Gastrocnemius medialis (tissue), 4 donors: ENCODE measurements around the gene KCNIP4. TPM values are rescaled to one million over a fixed set of nuclear protein-coding genes. Genes with fewer than 3 reads are reported as not detected.

Experiments used
- ATAC-seq, 2 donors: fragments of 150-250 bp; one replicate each; pipeline ENCODE4 v1.9.1; 2016
- DNase-seq, 2 donors: peaks; one replicate each; pipeline ENCODE4 v3.0.0-alpha.2; 2019
- H3K27ac ChIP-seq, 4 donors: fragments of 200-600 bp; sonication (generic); 1 replicate in 1 of 4; 2 replicates in 3 of 4; pipeline ENCODE4 v1.5.1; 2016 to 2018; ENCODE audit warnings: mild to moderate bottlenecking in 2 of 4, moderate library complexity in 1 of 4
- H3K27me3 ChIP-seq, 3 donors: fragments of 200-600 bp; sonication (generic) in 2 of 3; 1 replicate in 1 of 3; 2 replicates in 2 of 3; pipeline versions ENCODE4 v1.5.1 to v1.6.0; 2016 to 2019; ENCODE audit warnings: mild to moderate bottlenecking in 1 of 3, moderate library complexity in 1 of 3
- H3K36me3 ChIP-seq, 2 donors: fragments of 200-600 bp; sonication (generic) in 1 of 2; one replicate each; pipeline ENCODE4 v1.5.1; 2017 to 2018
- H3K4me1 ChIP-seq, 2 donors: fragments of 200-600 bp; sonication (generic) in 1 of 2; one replicate each; pipeline ENCODE4 v1.5.1; 2016 to 2017; ENCODE audit warnings: mild to moderate bottlenecking in 2 of 2
- H3K4me3 ChIP-seq, 4 donors: fragments of 200-600 bp; sonication (generic) in 3 of 4; 1 replicate in 1 of 4; 2 replicates in 3 of 4; pipeline ENCODE4 v1.5.1; 2016 to 2019; ENCODE audit warnings: mild to moderate bottlenecking in 2 of 4
- H3K9me3 ChIP-seq, 3 donors: fragments of 200-600 bp; sonication (generic) in 2 of 3; 1 replicate in 1 of 3; 2 replicates in 2 of 3; pipeline ENCODE4 v1.5.1; 2016 to 2019
- CTCF ChIP-seq, 5 experiments: fragments of 450-650 bp in 3 of 5; fragments of 200-600 bp in 2 of 5; sonication (generic) in 2 of 5; IDR thresholded peaks in 4 of 5; conservative IDR thresholded peaks in 1 of 5; 1 replicate in 4 of 5; 2 replicates in 1 of 5; pipeline ENCODE4 v1.5.1; 2016 to 2019; ENCODE audit warnings: antibody characterized with exemption in 5 of 5, mild to moderate bottlenecking in 3 of 5, moderate library complexity in 3 of 5
- POLR2A ChIP-seq, 2 donors: fragments of 450-650 bp; IDR thresholded peaks; one replicate each; pipeline ENCODE4 v1.6.1; 2017; ENCODE audit warnings: antibody characterized with exemption in 2 of 2, mild to moderate bottlenecking in 2 of 2, moderate library complexity in 2 of 2
- in situ Hi-C, 4 donors: fragments of 200-750 bp; cut with MboI; loops; one replicate each; pipeline versions ENCODE4 v1.15.0 to v1.8.0; 2017; ENCODE audit warnings: low sequenced_read_pairs in 4 of 4
- intact Hi-C: fragments of 100-400 bp; cut with DNase I; formaldehyde crosslinking; loops from one replicate; pipeline ENCODE4 v1.15.1; 2023; ENCODE audit warnings: low total_unique reads
- total RNA-seq, 4 donors: library from RNA; depleted of rRNA; stranded (reverse); fragments of >200 nt; gene quantifications; one replicate each; pipeline versions ENCODE4 v1.1.0 to v1.2.3, GENCODE V29; 2016

Gene KCNIP4
- total RNA-seq, 4 donors from 2014 or later: not detected

GRCh38 chr4:21728304-21728703 lies 220.3 kb downstream of the KCNIP4 start:
- intact Hi-C loops (no loop called here), in situ Hi-C loops (no loop called here)
- Histone ChIP-seq H3K9me3 (no peaks in the 10 kb centered on the region), H3K36me3 (no peaks in the 10 kb centered on the region), H3K4me3 (no peak overlapping the region), H3K4me1 (no peaks in the 10 kb centered on the region), H3K27ac (no peak overlapping the region), H3K27me3 (no peaks in the 10 kb centered on the region)
- DNase-seq (no peak), ATAC-seq (no peak)
- TF ChIP-seq CTCF (IDR thresholded peaks at IDR 0.05 in 4 of 5, conservative IDR thresholded peaks at IDR 0.05 in 1 of 5) (no peak), POLR2A (IDR thresholded peaks at IDR 0.05) (no peak)

GRCh38 chr4:21726255-21726815 lies 222.2 kb downstream of the KCNIP4 start:
- no peak overlapping the region for H3K4me3 ChIP-seq
- no peaks in the 10 kb centered on the region for H3K27me3 ChIP-seq
- DNase-seq (no peak), ATAC-seq (no peak)
- no peaks in the 10 kb centered on the region for H3K9me3 ChIP-seq
- no peak overlapping the region for H3K27ac ChIP-seq
- H3K36me3 ChIP-seq: no peaks in the 10 kb centered on the region
- no peak for TF ChIP-seq CTCF (IDR thresholded peaks at IDR 0.05 in 4 of 5, conservative IDR thresholded peaks at IDR 0.05 in 1 of 5)
- TF ChIP-seq POLR2A (IDR thresholded peaks at IDR 0.05): no peak
- in situ Hi-C loops: no loop called here
- intact Hi-C loops: no loop called here
- H3K4me1 ChIP-seq: no peaks in the 10 kb centered on the region

GRCh38 chr4:21722157-21722839 lies 226.3 kb downstream of the KCNIP4 start:
- no peak for DNase-seq
- Histone ChIP-seq H3K4me1 (no peaks in the 10 kb centered on the region), H3K27me3 (no peaks in the 10 kb centered on the region), H3K4me3 (no peak overlapping the region), H3K36me3 (no peaks in the 10 kb centered on the region), H3K9me3 (no peaks in the 10 kb centered on the region), H3K27ac (no peak overlapping the region)
- no peak for ATAC-seq
- TF ChIP-seq POLR2A (IDR thresholded peaks at IDR 0.05) (no peak), CTCF (IDR thresholded peaks at IDR 0.05 in 4 of 5, conservative IDR thresholded peaks at IDR 0.05 in 1 of 5) (no peak)
- intact Hi-C loops (no loop called here), in situ Hi-C loops (no loop called here)

GRCh38 chr4:21716531-21716930 lies 232.0 kb downstream of the KCNIP4 start:
- H3K4me3 ChIP-seq: no peak overlapping the region
- ATAC-seq: no peak
- H3K36me3 ChIP-seq: no peaks in the 10 kb centered on the region
- in situ Hi-C loops: no loop called here
- TF ChIP-seq CTCF (IDR thresholded peaks at IDR 0.05 in 4 of 5, conservative IDR thresholded peaks at IDR 0.05 in 1 of 5) (no peak), POLR2A (IDR thresholded peaks at IDR 0.05) (no peak)
- intact Hi-C loops: no loop called here
- no peaks in the 10 kb centered on the region for H3K9me3 ChIP-seq
- no peak for DNase-seq
- H3K27ac ChIP-seq: no peak overlapping the region
- no peaks in the 10 kb centered on the region for H3K4me1 ChIP-seq
- no peaks in the 10 kb centered on the region for H3K27me3 ChIP-seq
